K562 (cell line): Measurements from ENCODE around the gene RER1. TPM values are rescaled to one million over a fixed set of nuclear protein-coding genes. Genes with fewer than 3 reads are reported as not detected.

Experiments used
- ATAC-seq: fragments of 200-7000 bp; cut with Tn5 transposase; 3 replicates; pipeline ENCODE4 v1.9.1; 2020; ENCODE audit warnings: moderate library complexity
- BruUV-seq: library from RNA; stranded (reverse); fragments of 400-500 nt; replicated peaks from 2 replicates; lab custom pipeline; 2021; lab: Mats Ljungman, UMichigan
- CTCF ChIA-PET: fragments of 300-600 bp; formaldehyde crosslinking; extraction: SDS; loops from one replicate; lab custom pipeline; 2021; ENCODE audit warnings: low intra/inter-chr PET ratio; lab: Yijun Ruan, JAX
- POLR2A ChIA-PET: fragments of 300-600, 350-650 bp; sonication (Branson Sonifier 250); formaldehyde crosslinking; extraction: SDS; loops from one replicate; lab custom pipeline; 2021; ENCODE audit warnings: antibody characterized with exemption, inconsistent platforms; lab: Yijun Ruan, JAX
- DNase-seq, 4 experiments: peaks; one replicate each; pipeline versions ENCODE4 v3.0.0 to v3.0.0-alpha.2; 2011 to 2018; ENCODE audit warnings: low spot score in 3 of 4, mixed read lengths in 3 of 4; ENCODE audit errors: extremely low read depth in 1 of 4
- FAIRE-seq: peaks from 2 replicates; lab custom pipeline; 2011; peaks lifted over from hg19 to GRCh38; lab: Jason Lieb, UNC
- H2AFZ ChIP-seq: 2 replicates; pipeline ENCODE4 v1.6.0; 2011; ENCODE audit warnings: low read depth, low read length, control low read depth, inconsistent platforms
- H3K27ac ChIP-seq: fragments of 200-600 bp; 3 replicates; pipeline ENCODE4 v1.8.0; 2011; ENCODE audit warnings: low read depth, mild to moderate bottlenecking, control low read depth, inconsistent platforms, low read length, moderate library complexity, mixed read lengths; ENCODE audit errors: extremely low read depth
- H3K27me3 ChIP-seq, 2 experiments: fragments of 300-600 bp in 1 of 2; 2 replicates in 1 of 2; 3 replicates in 1 of 2; pipeline versions ENCODE4 v1.6.0 to v1.8.0; 2011; ENCODE audit warnings: inconsistent platforms in 2 of 2, low read length in 2 of 2, mild to moderate bottlenecking in 1 of 2, mixed read lengths in 1 of 2, moderate library complexity in 1 of 2; ENCODE audit not compliant: control insufficient read depth in 2 of 2, insufficient read depth in 2 of 2
- H3K36me3 ChIP-seq: fragments of 300-600 bp; 3 replicates; pipeline ENCODE4 v1.8.0; 2011; ENCODE audit warnings: mild to moderate bottlenecking, low read length, inconsistent platforms; ENCODE audit not compliant: control insufficient read depth, insufficient read depth
- H3K4me1 ChIP-seq, 2 experiments: fragments of 200-600 bp in 1 of 2; replicated peaks in 1 of 2; 2 replicates in 1 of 2; 3 replicates in 1 of 2; pipeline versions ENCODE4 v1.5.1 to v1.8.0; 2011; ENCODE audit warnings: inconsistent platforms in 2 of 2, low read length in 2 of 2, mild to moderate bottlenecking in 1 of 2, mixed read lengths in 1 of 2, moderate library complexity in 1 of 2; ENCODE audit not compliant: control insufficient read depth in 2 of 2, insufficient read depth in 2 of 2
- H3K4me2 ChIP-seq: 2 replicates; pipeline ENCODE4 v1.6.1; 2011; ENCODE audit warnings: low read length, control low read depth, inconsistent platforms, mixed read lengths; ENCODE audit not compliant: insufficient read depth
- H3K4me3 ChIP-seq: fragments of 200-600 bp; sonication (generic), shearing (Covaris generic); 2 replicates; pipeline ENCODE4 v1.5.1; 2016; ENCODE audit warnings: control low read depth, inconsistent platforms
- H3K79me2 ChIP-seq: fragments of 200-600 bp; 3 replicates; pipeline ENCODE4 v1.8.0; 2011; ENCODE audit warnings: low read length, inconsistent platforms; ENCODE audit not compliant: control insufficient read depth, insufficient read depth
- H3K9ac ChIP-seq, 2 experiments: 2 replicates each; pipeline versions ENCODE4 v1.6.0 to v1.6.1; 2011; ENCODE audit warnings: low read depth in 2 of 2, low read length in 2 of 2, control low read depth in 1 of 2, inconsistent platforms in 1 of 2, mild to moderate bottlenecking in 1 of 2, mixed read lengths in 1 of 2; ENCODE audit not compliant: insufficient read depth in 1 of 2
- H3K9me1 ChIP-seq: one replicate; pipeline ENCODE4 v1.6.0; 2011; ENCODE audit warnings: inconsistent platforms, mild to moderate bottlenecking, low read length, moderate library complexity; ENCODE audit not compliant: control insufficient read depth, insufficient read depth
- H3K9me3 ChIP-seq: replicated peaks from 2 replicates; pipeline ENCODE4 v1.5.1; 2011; ENCODE audit warnings: low read depth, low read length, inconsistent platforms; ENCODE audit not compliant: control insufficient read depth, insufficient read depth
- H4K20me1 ChIP-seq: replicated peaks from 2 replicates; pipeline ENCODE4 v1.6.1; 2011; ENCODE audit warnings: low read length, inconsistent platforms, mixed read lengths; ENCODE audit not compliant: control insufficient read depth, insufficient read depth
- CHD1 ChIP-seq: fragments of 200-600 bp; sonication (generic); IDR thresholded peaks from one replicate; pipeline ENCODE4 v1.6.1; 2012; ENCODE audit warnings: mild to moderate bottlenecking, moderate library complexity, low read length, inconsistent platforms
- NBN ChIP-seq: fragments of 450-650 bp; IDR thresholded peaks from 2 replicates; pipeline ENCODE4 v1.6.1; 2016; ENCODE audit warnings: low read depth, mild to moderate bottlenecking
- NCOR1 ChIP-seq: fragments of 450-650 bp; IDR thresholded peaks from 2 replicates; pipeline ENCODE4 v1.6.1; 2016; ENCODE audit warnings: mild to moderate bottlenecking, moderate library complexity
- NFRKB ChIP-seq: fragments of 450-650 bp; IDR thresholded peaks from 2 replicates; pipeline ENCODE4 v1.6.1; 2016; ENCODE audit warnings: low read depth
- RAD51 ChIP-seq: fragments of 450-650 bp; IDR thresholded peaks from 2 replicates; pipeline ENCODE4 v1.7.1; 2016; ENCODE audit warnings: low read depth, mild to moderate bottlenecking, borderline replicate concordance
- SMARCA4 ChIP-seq: fragments of 450-650 bp; IDR thresholded peaks from 2 replicates; pipeline ENCODE4 v1.6.1; 2016
- SMARCA5 ChIP-seq: fragments of 450-650 bp; IDR thresholded peaks from 2 replicates; pipeline ENCODE4 v1.6.1; 2016
- TAF7 ChIP-seq: fragments of 450-650 bp; IDR thresholded peaks from 2 replicates; pipeline ENCODE4 v1.6.1; 2016; ENCODE audit warnings: missing genetic modification characterization, missing compliant biosample characterization
- TCF7 ChIP-seq: sonication (generic); IDR thresholded peaks from 2 replicates; pipeline ENCODE4 v1.6.1; 2016; ENCODE audit warnings: antibody characterized with exemption, borderline replicate concordance
- U2AF1 ChIP-seq: fragments of 200-400 bp; formaldehyde crosslinking; optimal IDR thresholded peaks from 2 replicates; pipeline ENCODE3; 2017; ENCODE audit warnings: mild to moderate bottlenecking, low read depth, low read length, moderate library complexity
- ZNF668 ChIP-seq: fragments of 250-450 bp; sonication (Bioruptor Pico); IDR thresholded peaks from 2 replicates; pipeline ENCODE4 v1.8.0; 2022; ENCODE audit warnings: mild to moderate bottlenecking, inconsistent platforms
- WGBS: fragments of 100-300 bp; shearing (Covaris generic); methylation state at CpG from one replicate; pipeline ENCODE4 v1.1.6; 2016; ENCODE audit warnings: low coverage, mixed read lengths; ENCODE audit not compliant: insufficient coverage; ENCODE audit errors: missing lambda C conversion rate; 5-methylcytosine and 5-hydroxymethylcytosine counted together
- in situ Hi-C: fragments of 300-500 bp; cut with MboI; formaldehyde crosslinking; loops from 4 replicates; pipeline ENCODE4 v1.15.0; 2018; ENCODE audit warnings: inconsistent platforms, mixed read lengths
- intact Hi-C: fragments of 100-400 bp; cut with micrococcal nuclease; formaldehyde crosslinking; loops from 2 replicates; pipeline ENCODE4 v1.14.2; 2022
- polyA plus RNA-seq, 8 experiments: library from polyadenylated mRNA; depleted of rRNA in 4 of 8; stranded (reverse) in 5 of 8; unstranded in 3 of 8; fragments of >200 nt; fragmentation: Nextera tagmentation in 2 of 8; fragmentation: Illumina TruSeq in 1 of 8; extraction: Ambion mirVana in 2 of 8; extraction: Trizol in 1 of 8; gene quantifications; 2 replicates each; pipeline versions ENCODE4 v1.2.1 to v1.2.3, GENCODE V29; 2011 to 2014; ENCODE audit warnings: inconsistent platforms in 1 of 8, missing spikeins in 1 of 8
- total RNA-seq, 7 experiments: library from RNA; depleted of rRNA in 6 of 7; stranded (reverse); fragments of >200 nt in 6 of 7; fragmentation: Illumina TruSeq in 2 of 7; extraction: Trizol in 2 of 7; gene quantifications; 2 replicates each; pipeline versions ENCODE4 v1.2.1 to v1.2.3, GENCODE V29; 2011 to 2021; ENCODE audit warnings: low replicate concordance in 1 of 7
- TF ChIP-seq, protein P1 (sequence below), 3 experiments: IDR thresholded peaks in 2 of 3; conservative IDR thresholded peaks in 1 of 3; 2 replicates each; pipeline ENCODE4 v1.5.1; 2011 to 2012; ENCODE audit warnings: low read length in 3 of 3, mild to moderate bottlenecking in 3 of 3, control low read depth in 2 of 3, improper control_type of control experiment in 1 of 3, inconsistent platforms in 1 of 3, low read depth in 1 of 3, mixed read lengths in 1 of 3, moderate library complexity in 1 of 3; ENCODE audit not compliant: insufficient read depth in 2 of 3
- TF ChIP-seq, protein P2 (sequence below): fragments of 250-450 bp; sonication (Bioruptor Pico); IDR thresholded peaks from 2 replicates; pipeline ENCODE4 v1.4.0; 2020; ENCODE audit warnings: borderline replicate concordance
- TF ChIP-seq, protein P3 (sequence below): fragments of 250-450 bp; sonication (Bioruptor Pico); IDR thresholded peaks from 2 replicates; pipeline ENCODE4 v1.5.0; 2021
- TF ChIP-seq, protein P4 (sequence below): fragments of 250-450 bp; sonication (Bioruptor Pico); IDR thresholded peaks from 2 replicates; pipeline ENCODE4 v1.8.0; 2021; ENCODE audit warnings: moderate library complexity, mild to moderate bottlenecking, inconsistent platforms
- TF ChIP-seq, protein P5 (sequence below): fragments of 450-650 bp; IDR thresholded peaks from 2 replicates; pipeline ENCODE4 v1.6.1; 2016; ENCODE audit warnings: borderline replicate concordance

Gene RER1
- total and polyA plus RNA-seq, 9 of the 15 experiments (the other 6 are each of a cell fraction or from before 2014, with no cell fraction given): 19.6 to 354 (median 183) TPM

DNA sequence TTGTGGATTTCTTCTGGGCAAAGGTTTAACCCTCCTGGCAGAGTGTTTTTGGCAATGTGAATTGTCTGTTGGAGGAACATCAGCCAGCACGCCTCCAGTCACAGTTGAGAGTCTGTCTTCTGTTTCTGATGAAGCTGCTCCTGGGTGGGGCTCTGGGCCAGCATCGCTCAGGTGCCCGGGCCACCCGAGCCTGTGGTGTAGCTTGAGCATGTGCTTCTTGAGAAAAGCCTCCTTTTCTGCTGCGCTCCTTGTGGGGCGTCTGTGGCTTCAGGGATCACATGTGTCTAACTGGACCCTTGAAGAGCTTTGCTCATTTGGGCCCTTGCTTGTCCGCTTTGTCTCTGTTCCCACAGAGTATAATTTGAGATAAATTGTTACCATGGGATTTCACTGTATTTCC lies 7.2 kb downstream of the RER1 start:
- in situ Hi-C loops (no loop called here), intact Hi-C loops (no loop called here)
- no peak for DNase-seq
- Histone ChIP-seq H3K4me1 (peaks cover 2 to 34% of the 10 kb centered on the region in 2 experiments; a peak in 3 of 5 replicates), H3K9me3 (no peaks in the 10 kb centered on the region), H3K36me3 (peaks cover 94% of the 10 kb centered on the region), H3K9ac (0 out of 4 replicates have a peak overlapping the region, but pooled peaks of 1 of the 2 experiments have one; percentile 42), H3K4me2 (no peak overlapping the region), H4K20me1 (peaks cover 24% of the 10 kb centered on the region; the same call in 1 of the 2 replicates), H2AFZ (no peak overlapping the region), H3K4me3 (no peak overlapping the region), H3K9me1 (peaks cover 7% of the 10 kb centered on the region), H3K27ac (no peak overlapping the region), H3K79me2 (peaks cover 21% of the 10 kb centered on the region), H3K27me3 (no peaks in the 10 kb centered on the region)
- ATAC-seq: no peak
- no peak for FAIRE-seq
- POLR2A ChIA-PET: interaction anchor here (1.1 to 3.9 kb wide), 3 partner anchors 8 to 48 kb away, joined by 3 to 24 read pairs (median 3); no protein-coding TSS in a partner anchor
- TF ChIP-seq CHD1: no peak
- no peak for TF ChIP-seq TCF7
- TF ChIP-seq, protein P1, sequence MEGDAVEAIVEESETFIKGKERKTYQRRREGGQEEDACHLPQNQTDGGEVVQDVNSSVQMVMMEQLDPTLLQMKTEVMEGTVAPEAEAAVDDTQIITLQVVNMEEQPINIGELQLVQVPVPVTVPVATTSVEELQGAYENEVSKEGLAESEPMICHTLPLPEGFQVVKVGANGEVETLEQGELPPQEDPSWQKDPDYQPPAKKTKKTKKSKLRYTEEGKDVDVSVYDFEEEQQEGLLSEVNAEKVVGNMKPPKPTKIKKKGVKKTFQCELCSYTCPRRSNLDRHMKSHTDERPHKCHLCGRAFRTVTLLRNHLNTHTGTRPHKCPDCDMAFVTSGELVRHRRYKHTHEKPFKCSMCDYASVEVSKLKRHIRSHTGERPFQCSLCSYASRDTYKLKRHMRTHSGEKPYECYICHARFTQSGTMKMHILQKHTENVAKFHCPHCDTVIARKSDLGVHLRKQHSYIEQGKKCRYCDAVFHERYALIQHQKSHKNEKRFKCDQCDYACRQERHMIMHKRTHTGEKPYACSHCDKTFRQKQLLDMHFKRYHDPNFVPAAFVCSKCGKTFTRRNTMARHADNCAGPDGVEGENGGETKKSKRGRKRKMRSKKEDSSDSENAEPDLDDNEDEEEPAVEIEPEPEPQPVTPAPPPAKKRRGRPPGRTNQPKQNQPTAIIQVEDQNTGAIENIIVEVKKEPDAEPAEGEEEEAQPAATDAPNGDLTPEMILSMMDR (IDR thresholded peaks at IDR 0.05 in 2 of 3, conservative IDR thresholded peaks at IDR 0.05 in 1 of 3; ENCODE audit: insufficient read depth in 2 of 3, low read depth in 1 of 3, low read length in 3 of 3): no peak
- no peak for TF ChIP-seq U2AF1
- TF ChIP-seq, protein P2, sequence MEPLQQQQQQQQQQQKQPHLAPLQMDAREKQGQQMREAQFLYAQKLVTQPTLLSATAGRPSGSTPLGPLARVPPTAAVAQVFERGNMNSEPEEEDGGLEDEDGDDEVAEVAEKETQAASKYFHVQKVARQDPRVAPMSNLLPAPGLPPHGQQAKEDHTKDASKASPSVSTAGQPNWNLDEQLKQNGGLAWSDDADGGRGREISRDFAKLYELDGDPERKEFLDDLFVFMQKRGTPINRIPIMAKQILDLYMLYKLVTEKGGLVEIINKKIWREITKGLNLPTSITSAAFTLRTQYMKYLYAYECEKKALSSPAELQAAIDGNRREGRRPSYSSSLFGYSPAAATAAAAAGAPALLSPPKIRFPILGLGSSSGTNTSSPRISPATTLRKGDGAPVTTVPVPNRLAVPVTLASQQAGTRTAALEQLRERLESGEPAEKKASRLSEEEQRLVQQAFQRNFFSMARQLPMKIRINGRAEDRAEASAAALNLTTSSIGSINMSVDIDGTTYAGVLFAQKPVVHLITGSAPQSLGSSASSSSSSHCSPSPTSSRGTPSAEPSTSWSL (CRISPR knock-in tag): no peak
- TF ChIP-seq TAF7 (tag): no peak
- TF ChIP-seq NCOR1: no peak
- TF ChIP-seq NFRKB: no peak
- no peak for TF ChIP-seq ZNF668 (CRISPR knock-in tag)
- TF ChIP-seq RAD51: no peak
- no peak for TF ChIP-seq SMARCA4
- TF ChIP-seq, protein P3, sequence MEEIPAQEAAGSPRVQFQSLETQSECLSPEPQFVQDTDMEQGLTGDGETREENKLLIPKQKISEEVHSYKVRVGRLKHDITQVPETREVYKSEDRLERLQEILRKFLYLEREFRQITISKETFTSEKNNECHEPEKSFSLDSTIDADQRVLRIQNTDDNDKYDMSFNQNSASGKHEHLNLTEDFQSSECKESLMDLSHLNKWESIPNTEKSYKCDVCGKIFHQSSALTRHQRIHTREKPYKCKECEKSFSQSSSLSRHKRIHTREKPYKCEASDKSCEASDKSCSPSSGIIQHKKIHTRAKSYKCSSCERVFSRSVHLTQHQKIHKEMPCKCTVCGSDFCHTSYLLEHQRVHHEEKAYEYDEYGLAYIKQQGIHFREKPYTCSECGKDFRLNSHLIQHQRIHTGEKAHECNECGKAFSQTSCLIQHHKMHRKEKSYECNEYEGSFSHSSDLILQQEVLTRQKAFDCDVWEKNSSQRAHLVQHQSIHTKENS (CRISPR knock-in tag): no peak
- TF ChIP-seq NBN: no peak
- TF ChIP-seq, protein P4, sequence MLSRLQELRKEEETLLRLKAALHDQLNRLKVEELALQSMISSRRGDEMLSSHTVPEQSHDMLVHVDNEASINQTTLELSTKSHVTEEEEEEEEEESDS: no peak
- no peak for TF ChIP-seq SMARCA5
- TF ChIP-seq, protein P5, sequence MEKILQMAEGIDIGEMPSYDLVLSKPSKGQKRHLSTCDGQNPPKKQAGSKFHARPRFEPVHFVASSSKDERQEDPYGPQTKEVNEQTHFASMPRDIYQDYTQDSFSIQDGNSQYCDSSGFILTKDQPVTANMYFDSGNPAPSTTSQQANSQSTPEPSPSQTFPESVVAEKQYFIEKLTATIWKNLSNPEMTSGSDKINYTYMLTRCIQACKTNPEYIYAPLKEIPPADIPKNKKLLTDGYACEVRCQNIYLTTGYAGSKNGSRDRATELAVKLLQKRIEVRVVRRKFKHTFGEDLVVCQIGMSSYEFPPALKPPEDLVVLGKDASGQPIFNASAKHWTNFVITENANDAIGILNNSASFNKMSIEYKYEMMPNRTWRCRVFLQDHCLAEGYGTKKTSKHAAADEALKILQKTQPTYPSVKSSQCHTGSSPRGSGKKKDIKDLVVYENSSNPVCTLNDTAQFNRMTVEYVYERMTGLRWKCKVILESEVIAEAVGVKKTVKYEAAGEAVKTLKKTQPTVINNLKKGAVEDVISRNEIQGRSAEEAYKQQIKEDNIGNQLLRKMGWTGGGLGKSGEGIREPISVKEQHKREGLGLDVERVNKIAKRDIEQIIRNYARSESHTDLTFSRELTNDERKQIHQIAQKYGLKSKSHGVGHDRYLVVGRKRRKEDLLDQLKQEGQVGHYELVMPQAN: no peak
- CTCF ChIA-PET: no interaction called here
- WGBS: 92% methylated on average over 7 of the region's 7 CpGs
- BruUV-seq: no TSS peak
